Activated gamma-delta T cell (primary cell): Measurements from ENCODE around the gene EEF2.
"Not testable (repeated sequence)": the region's sequence is repeated elsewhere in the genome, so short reads cannot be mapped to it uniquely, and the experiment has no call there.

ENCODE experiments used
- DNase-seq: peaks from one replicate; lab custom pipeline; 2025; lab: John Stamatoyannopoulos, UW

EEF2 gene

DNA sequence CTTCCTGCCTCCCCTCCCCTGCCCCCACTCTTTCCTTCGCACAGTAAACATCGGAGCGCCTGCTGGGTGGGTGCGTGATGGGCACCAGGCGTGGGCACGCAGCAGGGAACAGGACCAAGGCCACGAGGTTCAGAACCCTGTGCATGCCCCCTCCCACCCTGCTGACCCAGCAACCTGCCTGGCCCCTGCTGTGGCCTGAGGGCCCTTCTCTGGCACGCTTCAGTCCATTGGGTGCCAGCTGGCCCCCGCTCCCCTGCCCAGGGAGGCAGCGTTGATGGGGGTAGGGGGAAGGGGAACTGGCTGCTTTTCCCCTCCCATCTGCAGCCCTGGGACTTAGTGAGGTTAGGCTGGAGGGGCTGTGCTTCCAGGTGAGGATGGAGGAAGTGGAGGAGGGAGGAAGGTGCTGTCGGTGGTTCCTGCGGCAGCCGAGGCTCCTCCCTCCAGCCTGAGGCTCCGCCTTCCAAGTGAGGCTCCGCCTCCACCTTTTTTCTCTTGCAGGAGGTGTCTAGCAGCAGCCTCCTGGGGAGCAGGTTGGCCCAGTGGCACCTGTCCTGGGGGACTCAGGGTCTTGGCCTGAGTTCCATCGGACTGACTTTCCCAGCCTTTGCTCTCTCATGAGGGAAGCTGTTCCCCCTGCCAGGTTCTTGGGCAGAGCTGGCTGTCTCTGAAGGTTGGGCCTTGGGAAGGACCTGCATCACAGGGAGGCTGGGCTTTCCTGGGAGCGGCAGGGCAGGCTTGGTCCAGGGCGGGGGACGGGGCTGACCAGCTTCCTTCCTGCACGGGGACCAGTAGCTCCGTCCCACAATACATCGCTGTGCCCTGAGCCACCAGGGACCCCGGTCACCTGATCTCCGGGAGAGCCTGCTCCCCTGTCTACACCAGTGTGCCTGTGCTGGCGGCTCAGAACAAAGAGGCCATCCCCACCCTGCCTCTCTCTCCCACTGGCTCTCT, 29.6 kb upstream of the EEF2 start:
- DNase-seq, result no peak

GRCh38 chr19:4013886-4014540, 28.8 kb upstream of the EEF2 start:
- DNase-seq, result no peak

- DNase-seq, result no peak
These were observed 27.8 kb upstream of the EEF2 start for GRCh38 chr19:4012975-4013634.

- DNase-seq, result no peak
These were observed 27.1 kb upstream of the EEF2 start for GRCh38 chr19:4012092-4012974.

DNA sequence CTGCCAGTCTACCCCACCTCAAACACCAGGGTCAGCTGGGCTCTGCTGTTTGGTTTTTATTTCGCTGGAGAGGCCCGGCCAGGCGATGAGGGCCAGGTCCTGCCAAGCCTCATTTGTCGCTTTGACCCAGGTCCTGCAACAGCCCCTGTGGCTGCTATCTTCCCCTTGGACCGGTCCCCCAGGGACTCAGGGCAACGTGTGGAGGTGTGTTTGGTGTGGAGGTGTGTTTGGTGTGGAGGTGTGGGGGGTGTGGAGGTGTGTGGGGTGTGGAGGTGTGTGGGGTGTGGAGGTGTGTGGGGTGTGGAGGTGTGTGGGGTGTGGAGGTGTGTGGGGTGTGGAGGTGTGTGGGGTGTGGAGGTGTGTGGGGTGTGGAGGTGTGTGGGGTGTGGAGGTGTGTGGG, 26.2 kb upstream of the EEF2 start:
- DNase-seq, result not testable (repeated sequence)

DNA sequence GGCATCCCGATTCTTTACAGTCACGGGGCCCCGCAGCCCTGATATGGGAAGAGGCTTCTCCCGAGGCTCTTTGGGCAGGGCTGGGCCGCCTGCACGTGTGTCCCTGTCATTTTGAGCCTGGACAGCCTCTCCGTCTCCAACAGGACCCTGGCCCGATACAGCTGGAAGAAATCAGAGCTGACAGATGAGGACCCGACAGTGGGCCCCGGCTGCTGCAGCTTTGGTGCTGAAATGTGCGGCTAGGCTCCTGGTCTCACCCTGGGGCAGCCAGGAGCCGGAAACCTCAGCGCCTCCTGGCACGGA, 25.5 kb upstream of the EEF2 start:
- no peak for DNase-seq

GRCh38 chr19:4009990-4010807, 24.9 kb upstream of the EEF2 start:
- DNase-seq, result no peak

DNA sequence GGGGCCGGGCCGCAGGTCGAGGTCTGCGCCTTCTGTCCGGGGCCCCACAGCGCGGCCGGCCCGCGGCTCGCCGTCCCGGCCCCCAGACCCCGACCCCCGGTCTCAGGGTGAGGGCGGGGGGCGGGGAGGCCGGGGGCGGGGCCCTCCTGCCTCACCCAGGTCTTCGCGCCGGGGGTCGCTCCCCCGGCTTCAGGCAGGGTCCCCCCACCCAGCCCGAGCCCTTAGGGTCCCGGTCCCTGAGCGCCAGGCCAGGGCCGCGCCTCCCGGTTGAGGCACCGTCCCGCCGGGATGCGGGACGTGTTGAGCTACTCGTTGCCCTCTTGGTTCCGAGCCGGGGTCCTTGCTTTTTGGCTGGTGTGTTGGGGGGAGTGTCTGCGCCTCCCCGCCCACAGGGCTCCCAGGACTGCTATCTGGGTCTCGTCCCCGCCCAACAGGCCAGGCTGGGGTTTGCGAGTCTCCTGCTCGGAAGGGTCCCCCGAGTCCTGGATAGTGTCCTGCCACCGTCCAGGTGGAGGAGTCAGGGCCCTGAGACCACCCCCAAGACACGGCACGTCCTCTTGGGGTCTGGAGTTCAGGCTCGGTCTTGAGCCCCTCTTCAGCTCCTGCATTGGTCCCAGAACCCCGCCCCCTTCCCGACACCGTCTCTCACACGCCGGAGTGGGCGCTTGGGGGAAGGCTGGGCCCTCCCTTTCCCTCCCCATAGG, 22.7 kb upstream of the EEF2 start:
- no peak for DNase-seq

DNA sequence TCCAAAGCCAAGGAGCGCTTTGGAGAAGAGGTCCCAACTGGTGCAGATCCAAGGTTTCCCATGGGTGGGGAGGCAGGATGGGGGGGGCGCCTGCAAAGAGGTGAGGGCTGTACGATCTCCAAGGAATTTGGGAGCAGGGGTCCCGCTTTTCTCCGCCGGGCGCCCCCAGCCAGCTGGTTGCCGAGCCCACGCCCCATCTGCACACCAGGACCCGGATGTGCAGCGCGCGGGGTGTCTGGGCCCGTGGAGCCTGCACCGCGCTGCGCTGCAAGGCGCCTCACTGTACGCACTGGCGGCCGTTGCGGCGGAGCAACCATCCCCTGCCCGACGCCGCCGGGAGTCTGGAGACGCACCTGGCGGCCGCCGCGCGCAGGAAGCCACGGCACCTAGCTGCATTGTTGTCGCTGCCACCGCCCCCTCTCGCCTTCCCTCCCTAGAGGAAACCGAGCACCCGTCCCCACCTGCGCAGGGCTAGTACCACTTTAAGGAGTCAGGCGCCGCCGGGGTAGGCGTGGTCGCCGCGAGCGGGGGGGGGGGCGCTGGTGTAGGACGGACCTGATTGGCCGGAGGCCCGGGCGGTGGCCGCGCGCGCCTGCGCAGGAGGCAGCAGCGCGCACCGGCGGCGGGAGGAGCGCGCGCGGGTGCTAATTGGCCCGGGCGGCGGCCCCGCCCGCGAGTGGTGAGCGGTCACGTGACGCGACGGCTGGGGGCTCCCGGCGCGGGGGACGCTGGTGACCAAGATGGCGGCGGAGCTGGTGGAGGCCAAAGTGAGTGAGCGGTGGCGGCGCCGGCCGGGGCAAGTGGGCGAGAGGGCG, 22.0 kb upstream of the EEF2 start, which contains the start of gene PIAS4:
TSS of gene PIAS4 (plus strand) at position 716 of the 815 bp plus-strand sequence. CDS start at position 741, 25 bp downstream.
- DNase-seq, result peak; percentile 96

- DNase-seq, result not testable (repeated sequence)
These were observed 20.2 kb upstream of the EEF2 start for GRCh38 chr19:4005436-4005835.

DNA sequence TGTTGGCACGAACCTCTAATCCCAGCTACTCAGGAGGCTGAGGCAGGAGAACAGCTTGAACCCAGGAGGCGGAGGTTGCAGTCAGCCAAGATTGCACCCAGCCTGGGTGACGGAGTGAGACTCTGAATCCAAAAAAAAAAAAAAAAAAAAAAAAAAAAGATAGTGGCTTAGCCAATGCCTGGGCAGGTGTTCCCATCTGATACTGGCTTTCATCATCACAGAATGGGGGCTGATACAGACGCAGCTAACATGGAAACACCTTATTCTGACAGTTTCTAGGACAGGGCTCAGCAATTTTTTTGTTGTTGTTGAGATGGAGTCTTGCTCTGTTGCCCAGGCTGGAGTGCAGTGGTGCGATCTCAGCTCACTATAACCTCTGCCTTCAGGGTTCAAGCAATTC, 15.5 kb upstream of the EEF2 start:
- DNase-seq, result not testable (repeated sequence)

- DNase-seq, result not testable (repeated sequence)
These were observed 13.6 kb upstream of the EEF2 start for GRCh38 chr19:3998667-3999412.

DNA sequence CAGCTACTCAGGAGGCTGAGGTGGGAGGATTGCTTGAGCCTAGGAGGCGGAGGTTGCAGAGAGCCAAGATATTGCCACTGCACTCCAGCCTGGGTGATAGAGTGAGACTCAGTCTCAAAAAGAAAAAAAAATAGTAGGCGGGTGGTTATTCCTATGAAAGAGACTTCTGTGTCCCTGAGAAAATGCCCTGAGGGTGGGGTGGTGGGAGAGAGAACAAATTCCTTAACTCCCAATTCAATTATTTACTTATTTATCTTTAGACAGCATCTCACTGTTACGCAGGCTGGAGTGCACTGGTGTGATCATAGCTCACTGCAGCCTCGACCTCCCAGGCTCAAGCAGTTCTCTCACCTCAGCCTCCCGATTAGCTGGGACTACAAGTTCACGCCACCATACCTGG, 10.3 kb upstream of the EEF2 start:
- DNase-seq, result no peak

GRCh38 chr19:3990815-3991117, 5.5 kb upstream of the EEF2 start:
- DNase-seq, result no peak

DNA sequence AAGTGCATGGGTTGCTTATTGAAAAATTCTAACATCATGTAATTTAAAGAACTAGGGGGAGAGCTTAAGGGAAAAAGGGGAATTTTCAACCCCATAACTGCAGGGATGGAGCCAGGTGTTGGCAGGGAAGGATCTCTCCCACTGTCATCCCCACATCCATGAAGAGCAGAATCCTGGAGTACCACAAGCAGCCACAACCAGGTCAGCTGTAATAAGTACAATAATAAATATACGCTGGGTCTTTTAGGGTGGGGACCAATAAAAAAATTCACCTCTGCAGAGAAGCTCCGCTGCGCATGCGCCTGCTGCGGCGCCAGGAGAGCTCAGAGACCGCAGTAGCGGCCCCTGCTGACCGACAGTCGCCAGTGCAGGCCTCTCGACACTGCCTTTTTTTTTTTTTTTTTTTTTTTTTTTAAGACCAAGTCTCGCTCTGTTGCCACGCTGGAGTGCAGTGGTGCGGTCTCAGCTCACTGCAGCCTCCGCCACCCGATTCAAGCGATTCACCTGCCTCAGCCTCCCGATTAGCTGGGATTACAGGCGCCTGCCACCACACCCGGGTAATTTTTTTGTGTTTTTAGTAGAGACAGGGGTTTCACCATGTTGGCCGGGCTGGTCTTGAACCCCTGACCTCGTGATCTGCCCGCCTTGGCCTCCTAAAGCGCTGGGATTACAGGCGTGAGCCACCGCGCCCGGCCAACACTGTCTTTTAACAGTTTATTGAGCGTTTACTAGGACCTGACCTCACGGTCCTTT, 2.5 kb upstream of the EEF2 start:
- peak; percentile 77 for DNase-seq

DNA sequence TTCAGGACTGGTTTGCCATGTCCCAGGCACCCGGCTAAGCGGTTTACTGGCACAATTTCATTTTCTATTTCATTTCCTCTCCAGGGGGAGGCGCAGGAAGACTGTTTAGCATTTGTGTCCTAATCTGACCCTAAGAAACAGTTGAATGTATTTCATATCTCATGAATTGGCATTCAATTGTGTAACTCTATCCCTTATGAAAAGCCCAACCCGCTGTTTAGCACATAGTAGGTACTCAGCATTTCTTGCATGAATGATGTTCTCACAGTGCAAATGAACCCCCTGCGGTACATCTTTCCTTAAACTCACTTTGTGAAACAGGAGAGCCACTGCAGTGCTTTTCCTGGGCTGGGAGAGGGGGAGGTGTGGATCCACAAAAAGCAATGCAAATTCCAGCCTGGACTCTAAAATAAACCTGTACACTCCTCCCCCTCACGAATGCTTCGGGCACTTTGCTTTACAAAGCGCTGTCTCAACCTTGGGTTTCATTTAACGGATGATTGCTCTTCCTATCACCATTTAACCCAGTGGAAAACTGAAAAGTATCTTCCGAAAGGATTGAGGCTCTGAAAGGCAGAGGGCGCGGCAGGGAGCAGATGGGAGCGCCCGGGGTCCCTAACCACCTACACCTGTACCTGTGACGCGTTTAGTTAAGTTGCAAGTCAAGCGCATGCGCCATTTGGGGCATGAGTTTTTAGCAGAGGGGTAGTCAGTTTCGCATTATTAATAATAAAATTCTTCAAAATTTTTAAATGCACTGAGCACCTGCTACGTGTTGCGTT, 1.2 kb upstream of the EEF2 start:
- DNase-seq, result no peak

DNA sequence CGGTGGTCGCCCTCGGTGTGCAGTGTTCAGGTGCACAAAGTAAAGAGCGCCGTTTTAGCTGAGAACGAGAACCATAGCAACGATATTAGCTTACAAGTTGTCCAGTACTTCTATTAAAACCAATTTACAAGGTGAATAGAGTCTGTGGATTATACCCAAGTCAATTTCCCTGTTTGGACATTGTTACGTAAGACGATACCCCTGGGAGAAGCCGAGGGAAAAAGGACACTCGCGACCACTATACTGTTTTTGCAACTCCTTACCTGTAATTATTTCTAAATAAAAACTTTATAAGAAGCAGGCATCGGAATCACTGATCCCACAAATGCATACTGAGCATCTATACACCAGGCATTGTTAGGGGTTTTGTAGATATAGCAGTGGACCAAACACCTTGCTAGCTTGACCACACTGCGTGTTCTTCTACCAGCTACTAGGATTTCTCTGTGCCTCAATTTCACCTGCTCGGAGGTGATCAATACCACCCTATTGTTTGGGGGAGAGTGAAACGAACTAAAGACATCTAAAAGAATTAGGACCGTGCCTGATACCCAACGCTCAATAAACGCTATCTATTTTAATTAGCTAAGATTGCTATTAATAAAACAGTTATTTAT, 488 bp upstream of the EEF2 start:
- no peak for DNase-seq
